ENCODE results near the gene DPYSL5. TPM values are rescaled to one million over a fixed set of nuclear protein-coding genes. Genes with fewer than 3 reads are reported as not detected.

Gene DPYSL5
- total and polyA plus RNA-seq, 2 of the 8 experiments (the other 6 are each of a cell fraction or from before 2014, with no cell fraction given): 11.9 to 16.4 TPM

DNA sequence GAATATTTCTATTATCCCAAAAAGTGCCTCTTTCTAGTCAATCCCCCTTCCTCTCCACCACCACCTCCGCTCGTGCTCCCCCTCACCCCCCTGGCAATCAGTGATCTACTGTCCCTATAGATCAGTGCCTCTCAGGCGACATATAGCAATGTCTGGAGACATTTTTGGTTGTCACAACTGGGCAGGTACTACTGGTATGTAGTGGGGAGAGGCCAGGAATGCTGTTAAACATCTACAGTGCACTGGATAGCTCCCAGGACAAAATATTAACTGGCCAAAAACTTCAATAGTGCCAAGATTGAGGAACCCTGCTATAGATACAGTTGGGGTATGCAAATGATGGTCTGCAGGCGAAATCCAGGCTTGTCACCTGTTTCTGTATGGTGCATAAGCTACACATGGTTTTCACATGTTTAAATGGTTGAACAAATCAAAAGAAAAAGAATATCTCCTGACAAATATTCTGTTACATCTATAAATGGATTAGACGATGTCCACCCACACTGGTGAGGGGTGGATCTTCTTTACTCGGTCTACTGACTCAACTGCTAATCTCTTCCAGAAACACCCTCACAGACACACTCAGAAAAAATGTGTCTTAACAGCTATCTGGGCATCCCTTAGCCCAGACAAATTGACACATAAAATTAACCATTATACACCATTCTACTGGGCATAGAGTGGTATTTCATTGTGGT lies 25.5 kb downstream of the DPYSL5 start:
- Histone ChIP-seq H3K14ac (ENCODE audit: insufficient read length) (no peak overlapping the region), H4K91ac (replicated peaks; ENCODE audit: insufficient read length, low read length) (no peak overlapping the region), H3K4me2 (ENCODE audit: insufficient read depth in 1 of 2, low read depth in 2 of 2, low read length in 2 of 2) (no peak overlapping the region), H4K8ac (ENCODE audit: extremely low read depth, insufficient read depth, low read length) (no peak overlapping the region), H4K20me1 (replicated peaks in 1 of 2; ENCODE audit: control insufficient read depth in 1 of 2, insufficient read depth in 2 of 2, low read length in 2 of 2) (peaks cover 0 to 14% of the 10 kb centered on the region in 2 experiments), H2BK20ac (ENCODE audit: low read length) (no peak overlapping the region), H2AK5ac (ENCODE audit: low read depth, low read length) (no peak overlapping the region), H2BK15ac (ENCODE audit: low read length) (no peak overlapping the region), H3K9me3 (ENCODE audit: insufficient read depth in 2 of 2, low read depth in 1 of 2, low read length in 1 of 2) (no peaks in the 10 kb centered on the region), H3K18ac (ENCODE audit: extremely low read depth, low read length) (no peak overlapping the region), H3K56ac (replicated peaks; ENCODE audit: insufficient read length, low read depth, low read length) (no peak overlapping the region), H3K4me1 (replicated peaks in 1 of 4; ENCODE audit: control insufficient read depth in 3 of 4, insufficient read depth in 4 of 4, low read length in 3 of 4) (no peaks in the 10 kb centered on the region), H3K79me1 (ENCODE audit: low read depth, low read length) (no peaks in the 10 kb centered on the region), H3K4me3 (ENCODE audit: extremely low read depth in 1 of 4, insufficient read depth in 2 of 4, low read depth in 3 of 4, low read length in 4 of 4) (no peak overlapping the region), H4K5ac (ENCODE audit: insufficient read length, low read depth, low read length) (no peak overlapping the region), H3K23me2 (ENCODE audit: low read depth, low read length) (no peaks in the 10 kb centered on the region; the same call in 1 of the 2 replicates), H3K9ac (replicated peaks in 1 of 4; ENCODE audit: extremely low read depth in 1 of 4, low read depth in 3 of 4, low read length in 3 of 4) (no peak overlapping the region), H3K27ac (ENCODE audit: low read depth, low read length) (no peak overlapping the region), H3K79me2 (ENCODE audit: control insufficient read depth in 1 of 2, insufficient read depth in 2 of 2, low read length in 2 of 2) (no peaks in the 10 kb centered on the region), H2AFZ (ENCODE audit: low read length) (no peak overlapping the region), H3K36me3 (ENCODE audit: control insufficient read depth in 2 of 4, insufficient read depth in 4 of 4, low read length in 3 of 4) (no peaks in the 10 kb centered on the region), H3K23ac (ENCODE audit: insufficient read length) (no peak overlapping the region), H3K4ac (replicated peaks; ENCODE audit: insufficient read length, low read depth, low read length) (no peak overlapping the region), H2BK5ac (ENCODE audit: low read depth, low read length) (no peak overlapping the region), H3K27me3 (replicated peaks in 1 of 4; ENCODE audit: control insufficient read depth in 3 of 4, extremely low read depth in 1 of 4, insufficient read depth in 3 of 4, low read length in 3 of 4) (peaks cover 0 to 8% (median 3%) of the 10 kb centered on the region in 4 experiments; a peak in 3 of 7 replicates), H2BK120ac (replicated peaks; ENCODE audit: low read depth, low read length) (no peak overlapping the region), H2BK12ac (ENCODE audit: low read depth, low read length) (no peak overlapping the region)
- CTCF ChIA-PET (ENCODE audit: partially characterized antibody): interaction anchor here (1.1 to 2.3 kb wide), 6 partner anchors 11 to 267 kb away, joined by 3 to 8 read pairs (median 4); no protein-coding TSS in a partner anchor
- no peak for FAIRE-seq
- 89% methylated on average over 6 of the region's 6 CpGs; no CpG with 5 or more reads in 1 of the 2 experiments for WGBS, 2 experiments (ENCODE audit: extremely low coverage in 1 of 2, insufficient coverage in 1 of 2, insufficient read length in 1 of 2, insufficient replicate concordance in 2 of 2, low coverage in 1 of 2, low lambda C conversion rate in 2 of 2, missing lambda C conversion rate in 1 of 2)
- DNase-seq (ENCODE audit: low read depth in 1 of 2, low spot score in 2 of 2): peak in 1 of 2 experiments; percentile 4
- POLR2A ChIA-PET (ENCODE audit: partially characterized antibody): no interaction called here
- TF ChIP-seq SP1 (IDR thresholded peaks at IDR 0.05; ENCODE audit: low read depth, low read length): no peak
- TF ChIP-seq BRCA1 (IDR thresholded peaks at IDR 0.05; ENCODE audit: low read depth, low read length): no peak
- TF ChIP-seq, protein P1, sequence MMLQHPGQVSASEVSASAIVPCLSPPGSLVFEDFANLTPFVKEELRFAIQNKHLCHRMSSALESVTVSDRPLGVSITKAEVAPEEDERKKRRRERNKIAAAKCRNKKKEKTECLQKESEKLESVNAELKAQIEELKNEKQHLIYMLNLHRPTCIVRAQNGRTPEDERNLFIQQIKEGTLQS (IDR thresholded peaks at IDR 0.05; ENCODE audit: insufficient read depth, low read depth, low read length): no peak
- no peak for TF ChIP-seq POLR2AphosphoS5 (IDR thresholded peaks at IDR 0.05; ENCODE audit: low read depth, low read length)
- TF ChIP-seq, protein P2, sequence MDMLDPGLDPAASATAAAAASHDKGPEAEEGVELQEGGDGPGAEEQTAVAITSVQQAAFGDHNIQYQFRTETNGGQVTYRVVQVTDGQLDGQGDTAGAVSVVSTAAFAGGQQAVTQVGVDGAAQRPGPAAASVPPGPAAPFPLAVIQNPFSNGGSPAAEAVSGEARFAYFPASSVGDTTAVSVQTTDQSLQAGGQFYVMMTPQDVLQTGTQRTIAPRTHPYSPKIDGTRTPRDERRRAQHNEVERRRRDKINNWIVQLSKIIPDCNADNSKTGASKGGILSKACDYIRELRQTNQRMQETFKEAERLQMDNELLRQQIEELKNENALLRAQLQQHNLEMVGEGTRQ (IDR thresholded peaks at IDR 0.05; ENCODE audit: low read length): no peak
- no peak for TF ChIP-seq ZNF274 (IDR thresholded peaks at IDR 0.05; ENCODE audit: borderline replicate concordance, extremely low read depth, low read length)
- no peak for TF ChIP-seq TCF12 (IDR thresholded peaks at IDR 0.05; ENCODE audit: low read depth, low read length)
- no peak for TF ChIP-seq TAF7 (optimal IDR thresholded peaks at IDR 0.05; ENCODE audit: borderline replicate concordance, low read depth, low read length)
